ENCODE data around the gene SMAD3. TPM values are rescaled to one million over a fixed set of nuclear protein-coding genes. Genes with fewer than 3 reads are reported as not detected.

Gene SMAD3
- total and polyA plus RNA-seq, 10 of the 15 experiments (the other 5 are each of a cell fraction or from before 2014, with no cell fraction given), result 5.6 to 43.2 (median 16.0) TPM

DNA sequence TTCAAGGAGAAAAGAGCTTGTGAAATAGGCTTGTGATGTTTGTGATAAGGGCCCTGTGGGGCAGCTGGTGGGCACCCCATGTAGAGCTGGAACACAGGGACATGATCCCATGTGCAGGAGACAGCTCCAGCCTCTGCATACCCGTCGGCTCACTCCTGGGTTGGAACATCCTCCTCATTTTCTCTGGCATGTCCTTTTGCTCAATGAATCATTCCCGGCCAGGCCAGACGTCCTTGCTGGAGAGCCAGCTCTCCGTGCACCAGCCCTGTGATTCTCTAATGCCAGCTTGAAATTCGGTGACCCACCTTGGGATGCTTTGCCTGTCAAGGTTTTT lies 77.3 kb downstream of the SMAD3 start:
- POLR2A ChIA-PET, result interaction anchor here (1.1 to 1.4 kb wide), 2 partner anchors 8 to 62 kb away, joined by 4 read pairs; no protein-coding TSS in a partner anchor
- in situ Hi-C loops (cut with MboI), result no loop called here
- CTCF ChIA-PET, result interaction anchor here (1.0 to 2.1 kb wide), 2 partner anchors 22 to 290 kb away, joined by 3 to 7 read pairs; no protein-coding TSS in a partner anchor

DNA sequence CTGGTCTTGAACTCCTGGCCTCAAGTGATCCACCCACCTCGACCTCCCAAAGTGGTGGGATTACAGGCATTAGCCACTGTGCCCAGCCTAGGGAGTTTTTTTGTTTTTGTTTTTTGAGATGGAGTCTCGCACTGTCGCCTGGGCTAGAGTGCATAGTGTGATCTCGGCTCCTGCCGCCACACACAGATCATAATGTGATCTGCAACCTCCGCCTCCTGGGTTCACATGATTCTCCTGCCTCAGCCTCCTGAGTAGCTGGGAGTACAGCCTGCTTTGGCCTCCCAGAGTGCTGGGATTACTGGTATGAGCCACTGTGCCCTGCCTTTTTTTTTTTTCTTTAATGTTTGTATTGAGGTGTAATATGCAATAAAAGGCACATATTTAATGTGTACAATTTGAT lies 78.2 kb downstream of the SMAD3 start:
- ChIA-PET RAD21 (ENCODE audit: unreplicated experiment) (no interaction called here), SMC1A (ENCODE audit: uncharacterized antibody, unreplicated experiment) (interaction anchor here (0.6 to 14.8 kb wide), 5 partner anchors 9 to 193 kb away, joined by 3 to 179 read pairs (median 3); no protein-coding TSS in a partner anchor), CTCF (interaction anchor here (1.0 kb wide), 1 partner anchor 290 kb away, joined by 3 read pairs; no protein-coding TSS in a partner anchor), POLR2A (interaction anchor here (1.1 to 1.4 kb wide), 2 partner anchors 9 to 62 kb away, joined by 4 read pairs; no protein-coding TSS in a partner anchor)
- H3K36me3 ChIP-seq (ENCODE audit: control insufficient read depth in 2 of 2, insufficient read depth in 2 of 2, low read length in 1 of 2), result no peaks in the 10 kb centered on the region; a peak in 3 of 4 replicates
- WGBS (ENCODE audit: insufficient coverage, insufficient replicate concordance, low lambda C conversion rate, missing lambda C conversion rate), result 98% methylated on average over 6 of the region's 6 CpGs
- FAIRE-seq (no peak), ATAC-seq (no peak), DNase-seq (ENCODE audit: low read depth, low spot score) (no peak)
- no peak overlapping the region for H3K4me3 ChIP-seq
- intact Hi-C loops (cut with micrococcal nuclease; ENCODE audit: unreplicated experiment) (no loop called here), in situ Hi-C loops (cut with MboI) (no loop called here)
- peaks cover 11% of the 10 kb centered on the region for H4K20me1 ChIP-seq (ENCODE audit: control insufficient read depth, insufficient read depth)
- H3K4me1 ChIP-seq (ENCODE audit: control insufficient read depth, insufficient read depth, low read length), result peaks cover 26% of the 10 kb centered on the region
- H3K4me2 ChIP-seq (ENCODE audit: control insufficient read depth, insufficient read depth), result no peak overlapping the region
- H3K9me3 ChIP-seq (replicated peaks; ENCODE audit: control insufficient read depth, insufficient read depth, low read length), result no peaks in the 10 kb centered on the region
- H3K27me3 ChIP-seq (replicated peaks in 1 of 2; ENCODE audit: control insufficient read depth in 2 of 2, insufficient read depth in 2 of 2, low read length in 1 of 2), result no peaks in the 10 kb centered on the region
- H3K79me2 ChIP-seq (ENCODE audit: control insufficient read depth, insufficient read depth, low read length), result peaks cover 53% of the 10 kb centered on the region
- no peak overlapping the region for H2AFZ ChIP-seq (ENCODE audit: control insufficient read depth, low read depth, low read length)
- H3K27ac ChIP-seq (ENCODE audit: control insufficient read depth, insufficient read depth), result no peak overlapping the region
- no peak overlapping the region for H3K9ac ChIP-seq (ENCODE audit: control insufficient read depth, insufficient read depth, low read length)
- BruUV-seq (replicated peaks), result no TSS peak
- TF ChIP-seq, protein P1, sequence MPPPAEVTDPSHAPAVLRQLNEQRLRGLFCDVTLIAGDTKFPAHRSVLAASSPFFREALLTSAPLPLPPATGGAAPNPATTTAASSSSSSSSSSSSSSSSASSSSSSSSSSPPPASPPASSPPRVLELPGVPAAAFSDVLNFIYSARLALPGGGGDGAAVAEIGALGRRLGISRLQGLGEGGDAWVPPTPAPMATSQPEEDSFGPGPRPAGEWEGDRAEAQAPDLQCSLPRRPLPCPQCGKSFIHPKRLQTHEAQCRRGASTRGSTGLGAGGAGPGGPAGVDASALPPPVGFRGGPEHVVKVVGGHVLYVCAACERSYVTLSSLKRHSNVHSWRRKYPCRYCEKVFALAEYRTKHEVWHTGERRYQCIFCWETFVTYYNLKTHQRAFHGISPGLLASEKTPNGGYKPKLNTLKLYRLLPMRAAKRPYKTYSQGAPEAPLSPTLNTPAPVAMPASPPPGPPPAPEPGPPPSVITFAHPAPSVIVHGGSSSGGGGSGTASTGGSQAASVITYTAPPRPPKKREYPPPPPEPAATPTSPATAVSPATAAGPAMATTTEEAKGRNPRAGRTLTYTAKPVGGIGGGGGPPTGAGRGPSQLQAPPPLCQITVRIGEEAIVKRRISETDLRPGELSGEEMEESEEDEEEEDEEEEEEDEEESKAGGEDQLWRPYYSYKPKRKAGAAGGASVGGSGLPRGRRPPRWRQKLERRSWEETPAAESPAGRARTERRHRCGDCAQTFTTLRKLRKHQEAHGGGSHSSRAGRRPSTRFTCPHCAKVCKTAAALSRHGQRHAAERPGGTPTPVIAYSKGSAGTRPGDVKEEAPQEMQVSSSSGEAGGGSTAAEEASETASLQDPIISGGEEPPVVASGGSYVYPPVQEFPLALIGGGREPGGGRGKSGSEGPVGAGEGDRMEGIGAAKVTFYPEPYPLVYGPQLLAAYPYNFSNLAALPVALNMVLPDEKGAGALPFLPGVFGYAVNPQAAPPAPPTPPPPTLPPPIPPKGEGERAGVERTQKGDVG (CRISPR knock-in tag; IDR thresholded peaks at IDR 0.05), result no peak
- TF ChIP-seq ZBED1 (IDR thresholded peaks at IDR 0.05; ENCODE audit: borderline replicate concordance) (no peak), MXI1 (IDR thresholded peaks at IDR 0.05; ENCODE audit: low read depth, low read length) (no peak), LARP7 (IDR thresholded peaks at IDR 0.05) (no peak), CREB1 (IDR thresholded peaks at IDR 0.05; ENCODE audit: low read depth) (no peak), JUNB (IDR thresholded peaks at IDR 0.05) (no peak), FOS (IDR thresholded peaks at IDR 0.05; ENCODE audit: borderline replicate concordance, extremely low read depth, insufficient read length) (no peak), CREM (IDR thresholded peaks at IDR 0.05; ENCODE audit: low read depth) (no peak), ZNF207 (IDR thresholded peaks at IDR 0.05; ENCODE audit: borderline replicate concordance) (no peak), MTA2 (IDR thresholded peaks at IDR 0.05; ENCODE audit: low read depth) (no peak), NFXL1 (IDR thresholded peaks at IDR 0.05; ENCODE audit: borderline replicate concordance) (no peak), ZNF274 (IDR thresholded peaks at IDR 0.05; ENCODE audit: insufficient read depth, insufficient read length) (no peak), KAT2A (conservative IDR thresholded peaks at IDR 0.05; ENCODE audit: control insufficient read depth, low read depth, low read length) (no peak)

More for the DNA sequence above, 77.3 kb downstream of the SMAD3 start:
- Histone ChIP-seq H3K36me3 (ENCODE audit: control insufficient read depth in 2 of 2, insufficient read depth in 2 of 2, low read length in 1 of 2) (no peaks in the 10 kb centered on the region; a peak in 3 of 4 replicates), H3K4me2 (ENCODE audit: control insufficient read depth, insufficient read depth) (no peak overlapping the region), H3K9ac (ENCODE audit: control insufficient read depth, insufficient read depth, low read length) (no peak overlapping the region), H3K4me1 (ENCODE audit: control insufficient read depth, insufficient read depth, low read length) (peaks cover 29% of the 10 kb centered on the region), H4K20me1 (ENCODE audit: control insufficient read depth, insufficient read depth) (peaks cover 10% of the 10 kb centered on the region; the same call in 1 of the 2 replicates), H3K9me3 (replicated peaks; ENCODE audit: control insufficient read depth, insufficient read depth, low read length) (no peaks in the 10 kb centered on the region), H3K27me3 (replicated peaks in 1 of 2; ENCODE audit: control insufficient read depth in 2 of 2, insufficient read depth in 2 of 2, low read length in 1 of 2) (no peaks in the 10 kb centered on the region), H3K79me2 (ENCODE audit: control insufficient read depth, insufficient read depth, low read length) (peaks cover 59% of the 10 kb centered on the region), H3K27ac (ENCODE audit: control insufficient read depth, insufficient read depth) (no peak overlapping the region), H2AFZ (ENCODE audit: control insufficient read depth, low read depth, low read length) (no peak overlapping the region), H3K4me3 (no peak overlapping the region)
- TF ChIP-seq CBFB (IDR thresholded peaks at IDR 0.05; ENCODE audit: low read depth) (no peak), KAT2A (conservative IDR thresholded peaks at IDR 0.05; ENCODE audit: control insufficient read depth, low read depth, low read length) (no peak), RAD21 (IDR thresholded peaks at IDR 0.05; ENCODE audit: insufficient read depth, low read depth, low read length) (no peak), YBX1 (IDR thresholded peaks at IDR 0.05) (no peak)
- BruUV-seq (replicated peaks), result no TSS peak
- DNase-seq (ENCODE audit: low read depth, low spot score) (no peak), ATAC-seq (no peak), FAIRE-seq (no peak)
- 97% methylated on average over 6 of the region's 6 CpGs for WGBS (ENCODE audit: insufficient coverage, insufficient replicate concordance, low lambda C conversion rate, missing lambda C conversion rate)
- intact Hi-C loops (cut with micrococcal nuclease; ENCODE audit: unreplicated experiment), result no loop called here
- ChIA-PET SMC1A (ENCODE audit: uncharacterized antibody, unreplicated experiment) (interaction anchor here (0.7 to 14.8 kb wide), 7 partner anchors 8 to 96 kb away, joined by 3 to 179 read pairs (median 4); no protein-coding TSS in a partner anchor), RAD21 (ENCODE audit: unreplicated experiment) (no interaction called here)
